Neural cell (in vitro differentiated cells): ENCODE measurements around the gene ZIK1. TPM values are rescaled to one million over a fixed set of nuclear protein-coding genes. Genes with fewer than 3 reads are reported as not detected.

Source experiments
- H2AFZ ChIP-seq: fragments of 200-600, 300-800 bp; sonication (generic), shearing (Covaris generic); 2 replicates; pipeline ENCODE4 v1.6.0; 2014; ENCODE audit warnings: low read depth, mild to moderate bottlenecking, antibody characterized with exemption, low read length, moderate library complexity
- H3F3A ChIP-seq: fragments of 200-600 bp; shearing (Covaris generic); 2 replicates; pipeline ENCODE4 v1.6.1; 2016; ENCODE audit warnings: mild to moderate bottlenecking, moderate library complexity, mixed read lengths, antibody characterized with exemption, low read length; ENCODE audit not compliant: insufficient read depth, poor library complexity, severe bottlenecking
- H3K27ac ChIP-seq: fragments of 200-600, 300-800 bp; sonication (generic), shearing (Covaris generic); 2 replicates; pipeline ENCODE4 v1.5.1; 2014; ENCODE audit warnings: mild to moderate bottlenecking, low read length, moderate library complexity
- H3K27me3 ChIP-seq: fragments of 300-800, 200-600 bp; sonication (generic), shearing (Covaris generic); 2 replicates; pipeline ENCODE4 v1.6.0; 2014; ENCODE audit warnings: mild to moderate bottlenecking, low read depth, low read length, moderate library complexity; ENCODE audit not compliant: insufficient read depth
- H3K36me3 ChIP-seq: fragments of 300-800, 200-600 bp; sonication (generic), shearing (Covaris generic); 2 replicates; pipeline ENCODE4 v1.5.1; 2014; ENCODE audit warnings: mild to moderate bottlenecking, antibody characterized with exemption, low read length, moderate library complexity; ENCODE audit not compliant: insufficient read depth
- H3K4me2 ChIP-seq: fragments of 300-800, 200-600 bp; sonication (generic), shearing (Covaris generic); 2 replicates; pipeline ENCODE4 v1.6.0; 2014; ENCODE audit warnings: mild to moderate bottlenecking, low read length
- H3K4me3 ChIP-seq: fragments of 300-800, 200-600 bp; sonication (generic), shearing (Covaris generic); 2 replicates; pipeline ENCODE4 v1.5.1; 2014; ENCODE audit warnings: mild to moderate bottlenecking, low read length, moderate library complexity
- H3K79me2 ChIP-seq: fragments of 200-600 bp; shearing (Covaris generic); replicated peaks from 2 replicates; pipeline ENCODE4 v1.6.0; 2014; ENCODE audit warnings: mild to moderate bottlenecking, low read length, moderate library complexity; ENCODE audit not compliant: insufficient read depth
- H3K9ac ChIP-seq: fragments of 300-800, 200-600 bp; sonication (generic), shearing (Covaris generic); 2 replicates; pipeline ENCODE4 v1.6.1; 2016; ENCODE audit warnings: mild to moderate bottlenecking, low read length, mixed read lengths
- H3K9me2 ChIP-seq: fragments of 200-600 bp; shearing (Covaris generic); 2 replicates; pipeline ENCODE4 v1.6.1; 2016; ENCODE audit warnings: mild to moderate bottlenecking, low read length, mixed read lengths; ENCODE audit not compliant: insufficient read depth
- H3K9me3 ChIP-seq: fragments of 200-600, 300-800 bp; sonication (generic), shearing (Covaris generic); 2 replicates; pipeline ENCODE4 v1.6.1; 2016; ENCODE audit warnings: mild to moderate bottlenecking, mixed run types, low read length, moderate library complexity, mixed read lengths
- H4K20me1 ChIP-seq: fragments of 200-600 bp; shearing (Covaris generic); 2 replicates; pipeline ENCODE4 v1.6.1; 2016; ENCODE audit warnings: mild to moderate bottlenecking, mixed run types; ENCODE audit not compliant: insufficient read depth
- EP300 ChIP-seq: fragments of 450-650 bp; conservative IDR thresholded peaks from 2 replicates; pipeline ENCODE4 v1.6.1; 2014; ENCODE audit warnings: antibody characterized with exemption, mild to moderate bottlenecking, moderate library complexity; ENCODE audit not compliant: poor library complexity, severe bottlenecking
- EZH2 ChIP-seq: fragments of 200-600, 300-800 bp; shearing (Covaris generic), sonication (generic); IDR thresholded peaks from 2 replicates; pipeline ENCODE4 v1.6.1; 2014; ENCODE audit warnings: antibody characterized with exemption, low read length, borderline replicate concordance, mild to moderate bottlenecking; ENCODE audit not compliant: insufficient read depth, poor library complexity, severe bottlenecking
- MXI1 ChIP-seq: fragments of 450-650 bp; conservative IDR thresholded peaks from 2 replicates; pipeline ENCODE4 v1.6.1; 2014; ENCODE audit warnings: antibody characterized with exemption, mild to moderate bottlenecking; ENCODE audit not compliant: poor library complexity, severe bottlenecking
- POLR2AphosphoS5 ChIP-seq: IDR thresholded peaks from 2 replicates; pipeline ENCODE4 v1.6.1; 2012
- RAD21 ChIP-seq: fragments of 450-650 bp; conservative IDR thresholded peaks from 2 replicates; pipeline ENCODE4 v1.6.1; 2014; ENCODE audit warnings: antibody characterized with exemption, mild to moderate bottlenecking, moderate library complexity
- SMC3 ChIP-seq: fragments of 450-650 bp; conservative IDR thresholded peaks from 2 replicates; pipeline ENCODE4 v1.6.1; 2014; ENCODE audit warnings: antibody characterized with exemption, mild to moderate bottlenecking, moderate library complexity; ENCODE audit not compliant: poor library complexity
- TAF1 ChIP-seq: IDR thresholded peaks from 2 replicates; pipeline ENCODE4 v1.6.1; 2012; ENCODE audit warnings: low read depth
- polyA plus RNA-seq: library from polyadenylated mRNA; depleted of rRNA; stranded (reverse); fragments of >200 nt; gene quantifications from 2 replicates; pipeline ENCODE4 v1.2.3, GENCODE V29; 2014
- TF ChIP-seq, protein P1 (sequence below): IDR thresholded peaks from 2 replicates; pipeline ENCODE4 v1.6.1; 2012; ENCODE audit warnings: borderline replicate concordance
- TF ChIP-seq, protein P2 (sequence below): fragments of 450-650 bp; IDR thresholded peaks from 2 replicates; pipeline ENCODE4 v1.5.1; 2014; ENCODE audit warnings: antibody characterized with exemption, mild to moderate bottlenecking, moderate library complexity; ENCODE audit not compliant: poor library complexity, severe bottlenecking

The ZIK1 gene
- polyA plus RNA-seq, 1 donor from 2014 or later: 25.2 TPM

DNA sequence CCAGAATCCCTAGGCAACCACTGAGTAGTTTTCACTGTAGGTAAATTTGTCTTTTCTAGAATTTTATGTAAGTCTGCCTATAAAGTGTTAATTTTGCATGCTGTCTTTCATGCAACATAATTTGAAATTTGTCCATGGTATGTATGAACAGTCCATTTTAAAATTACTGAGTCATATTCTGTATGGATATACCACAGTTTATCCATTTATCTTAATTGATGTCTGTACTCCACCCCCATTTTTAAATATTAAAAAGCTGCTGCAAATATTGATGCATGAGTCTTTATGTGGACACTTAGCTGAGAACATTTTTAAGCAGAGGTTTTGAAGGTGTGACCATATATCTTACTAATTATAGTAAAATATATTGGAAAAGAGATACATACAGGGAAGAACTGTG, 39.1 kb downstream of the ZIK1 start:
- peaks cover 60% of the 10 kb centered on the region for H3K9me3 ChIP-seq
- H3K4me2 ChIP-seq: no peak overlapping the region
- H3K79me2 ChIP-seq: peaks cover 61% of the 10 kb centered on the region
- peaks cover 69% of the 10 kb centered on the region for H3K36me3 ChIP-seq
- H3K4me3 ChIP-seq: peak overlapping the region; percentile 5
- no peaks in the 10 kb centered on the region for H3K27me3 ChIP-seq
- H2AFZ ChIP-seq: no peak overlapping the region
- H3K9me2 ChIP-seq: no peaks in the 10 kb centered on the region
- TF ChIP-seq MXI1 (no peak), SMC3 (no peak), EP300 (no peak), RAD21 (no peak), POLR2AphosphoS5 (no peak), EZH2 (no peak), TAF1 (no peak)
- TF ChIP-seq, protein P1, sequence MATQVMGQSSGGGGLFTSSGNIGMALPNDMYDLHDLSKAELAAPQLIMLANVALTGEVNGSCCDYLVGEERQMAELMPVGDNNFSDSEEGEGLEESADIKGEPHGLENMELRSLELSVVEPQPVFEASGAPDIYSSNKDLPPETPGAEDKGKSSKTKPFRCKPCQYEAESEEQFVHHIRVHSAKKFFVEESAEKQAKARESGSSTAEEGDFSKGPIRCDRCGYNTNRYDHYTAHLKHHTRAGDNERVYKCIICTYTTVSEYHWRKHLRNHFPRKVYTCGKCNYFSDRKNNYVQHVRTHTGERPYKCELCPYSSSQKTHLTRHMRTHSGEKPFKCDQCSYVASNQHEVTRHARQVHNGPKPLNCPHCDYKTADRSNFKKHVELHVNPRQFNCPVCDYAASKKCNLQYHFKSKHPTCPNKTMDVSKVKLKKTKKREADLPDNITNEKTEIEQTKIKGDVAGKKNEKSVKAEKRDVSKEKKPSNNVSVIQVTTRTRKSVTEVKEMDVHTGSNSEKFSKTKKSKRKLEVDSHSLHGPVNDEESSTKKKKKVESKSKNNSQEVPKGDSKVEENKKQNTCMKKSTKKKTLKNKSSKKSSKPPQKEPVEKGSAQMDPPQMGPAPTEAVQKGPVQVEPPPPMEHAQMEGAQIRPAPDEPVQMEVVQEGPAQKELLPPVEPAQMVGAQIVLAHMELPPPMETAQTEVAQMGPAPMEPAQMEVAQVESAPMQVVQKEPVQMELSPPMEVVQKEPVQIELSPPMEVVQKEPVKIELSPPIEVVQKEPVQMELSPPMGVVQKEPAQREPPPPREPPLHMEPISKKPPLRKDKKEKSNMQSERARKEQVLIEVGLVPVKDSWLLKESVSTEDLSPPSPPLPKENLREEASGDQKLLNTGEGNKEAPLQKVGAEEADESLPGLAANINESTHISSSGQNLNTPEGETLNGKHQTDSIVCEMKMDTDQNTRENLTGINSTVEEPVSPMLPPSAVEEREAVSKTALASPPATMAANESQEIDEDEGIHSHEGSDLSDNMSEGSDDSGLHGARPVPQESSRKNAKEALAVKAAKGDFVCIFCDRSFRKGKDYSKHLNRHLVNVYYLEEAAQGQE: no peak
- TF ChIP-seq, protein P2, sequence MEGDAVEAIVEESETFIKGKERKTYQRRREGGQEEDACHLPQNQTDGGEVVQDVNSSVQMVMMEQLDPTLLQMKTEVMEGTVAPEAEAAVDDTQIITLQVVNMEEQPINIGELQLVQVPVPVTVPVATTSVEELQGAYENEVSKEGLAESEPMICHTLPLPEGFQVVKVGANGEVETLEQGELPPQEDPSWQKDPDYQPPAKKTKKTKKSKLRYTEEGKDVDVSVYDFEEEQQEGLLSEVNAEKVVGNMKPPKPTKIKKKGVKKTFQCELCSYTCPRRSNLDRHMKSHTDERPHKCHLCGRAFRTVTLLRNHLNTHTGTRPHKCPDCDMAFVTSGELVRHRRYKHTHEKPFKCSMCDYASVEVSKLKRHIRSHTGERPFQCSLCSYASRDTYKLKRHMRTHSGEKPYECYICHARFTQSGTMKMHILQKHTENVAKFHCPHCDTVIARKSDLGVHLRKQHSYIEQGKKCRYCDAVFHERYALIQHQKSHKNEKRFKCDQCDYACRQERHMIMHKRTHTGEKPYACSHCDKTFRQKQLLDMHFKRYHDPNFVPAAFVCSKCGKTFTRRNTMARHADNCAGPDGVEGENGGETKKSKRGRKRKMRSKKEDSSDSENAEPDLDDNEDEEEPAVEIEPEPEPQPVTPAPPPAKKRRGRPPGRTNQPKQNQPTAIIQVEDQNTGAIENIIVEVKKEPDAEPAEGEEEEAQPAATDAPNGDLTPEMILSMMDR: no peak
- no peak overlapping the region for H3K27ac ChIP-seq
- no peaks in the 10 kb centered on the region for H4K20me1 ChIP-seq
- no peak overlapping the region for H3K9ac ChIP-seq
- H3F3A ChIP-seq: no peaks in the 10 kb centered on the region

DNA sequence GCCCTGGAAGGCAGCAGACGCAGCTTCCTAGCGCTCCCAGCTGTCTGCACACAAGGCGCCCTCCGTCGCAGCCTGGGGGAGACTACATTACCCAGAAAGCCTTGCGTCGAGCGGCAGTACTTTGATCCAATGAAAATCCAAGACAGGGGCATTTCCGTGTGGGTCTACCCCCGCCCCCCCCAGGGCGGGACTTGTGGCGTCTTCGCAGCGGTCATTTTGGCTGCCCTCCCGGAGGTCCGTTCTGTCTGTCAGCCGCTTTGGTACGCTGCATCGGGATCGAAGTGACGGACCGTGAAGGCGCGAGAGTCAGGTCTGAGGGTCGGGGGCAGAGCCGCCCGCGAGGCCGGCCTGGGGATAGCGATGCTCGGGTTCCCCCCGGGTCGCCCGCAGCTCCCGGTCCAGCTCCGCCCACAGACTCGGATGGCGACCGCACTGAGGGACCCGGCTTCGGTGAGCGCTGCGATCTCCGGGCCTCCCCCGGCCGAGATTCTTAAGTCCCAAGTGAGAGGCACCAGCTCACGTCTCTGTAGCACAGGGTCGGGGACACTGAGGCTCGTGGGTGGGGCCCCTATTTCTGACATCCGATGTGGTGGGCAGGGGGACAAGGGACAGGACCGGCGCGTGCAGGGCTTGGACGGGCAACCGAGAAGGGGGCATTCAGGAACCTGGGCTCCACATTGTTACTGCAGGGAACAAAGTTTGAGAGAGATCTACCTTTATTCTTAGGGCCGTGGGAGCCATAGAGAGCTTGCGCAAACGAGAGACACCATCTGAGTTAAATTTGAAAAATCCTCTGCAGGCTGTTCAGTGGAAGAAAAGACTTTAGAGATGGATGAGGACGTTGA, 49.3 kb downstream of the ZIK1 start, which contains the start of gene ZNF211:
Gene ZNF211, plus strand, starts transcription at position 182 of the 845 bp plus-strand sequence. Its CDS starts 179 bp downstream, at position 361.
- Histone ChIP-seq H2AFZ (peak within 1 kb of the TSS; percentile 48), H3K79me2 (peaks cover 37% of the 10 kb centered on the region), H3K27ac (peak within 1 kb of the TSS; percentile 78), H3K4me2 (peak within 1 kb of the TSS; percentile 74), H3K4me3 (peak within 1 kb of the TSS; percentile 95), H3K9me2 (no peaks in the 10 kb centered on the region), H3K27me3 (no peaks in the 10 kb centered on the region), H3K36me3 (peaks cover 29% of the 10 kb centered on the region), H3K9me3 (peaks cover 11% of the 10 kb centered on the region), H3F3A (no peaks in the 10 kb centered on the region), H3K9ac (peak within 1 kb of the TSS; percentile 86), H4K20me1 (no peaks in the 10 kb centered on the region)
- TF ChIP-seq, protein P2: peak; percentile 47
- TF ChIP-seq EZH2 (no peak), MXI1 (peak; percentile 59), POLR2AphosphoS5 (peak; percentile 82), EP300 (peak; percentile 15), RAD21 (peak; percentile 39), TAF1 (peak; percentile 79), SMC3 (peak; percentile 55)
- TF ChIP-seq, protein P1: peak; percentile 45
